A673 (cell line): ENCODE data around the gene BMPR1A.

ENCODE experiments used
- EZH2 ChIP-seq: fragments of 200-600 bp; sonication (generic); IDR thresholded peaks from 2 replicates; pipeline ENCODE4 v1.6.1; 2017; ENCODE audit warnings: borderline replicate concordance, low read depth, mild to moderate bottlenecking, mixed read lengths, antibody characterized with exemption, low read length; ENCODE audit not compliant: poor library complexity, severe bottlenecking
- TF ChIP-seq, protein P1 (sequence below): fragments of 300-800, 200-600 bp; sonication (generic); conservative IDR thresholded peaks from 2 replicates; pipeline ENCODE4 v1.5.1; 2017; ENCODE audit warnings: low read depth, mild to moderate bottlenecking, antibody characterized with exemption, low read length, moderate library complexity, mixed read lengths

DNA sequence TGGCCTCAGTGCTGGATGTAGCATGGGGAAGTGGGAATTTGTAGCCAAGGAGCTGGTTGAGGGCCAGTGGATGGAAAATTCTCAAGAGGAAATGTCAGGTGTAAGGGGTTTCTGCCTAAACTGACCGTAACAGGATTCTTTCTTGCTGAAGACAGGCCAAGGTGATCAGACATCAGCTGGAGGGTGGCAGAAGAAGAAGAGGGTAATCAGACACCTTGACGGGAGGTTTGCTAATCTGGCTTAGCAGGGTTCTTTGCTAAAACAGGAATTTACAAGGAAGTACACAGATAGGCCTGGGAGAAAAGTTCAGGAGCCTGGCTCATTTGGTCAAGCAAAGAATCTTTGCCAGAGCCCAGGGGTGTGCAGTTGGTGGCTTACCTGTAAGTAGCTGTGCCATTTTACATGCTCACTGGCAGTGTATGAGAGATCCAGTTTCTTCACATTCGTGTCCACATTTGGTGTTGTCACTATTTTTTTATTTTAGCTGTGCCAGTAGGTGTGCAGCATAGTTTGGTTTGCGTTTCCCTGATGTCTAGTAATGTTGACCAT lies 73.7 kb downstream of the BMPR1A start:
- TF ChIP-seq, protein P1, sequence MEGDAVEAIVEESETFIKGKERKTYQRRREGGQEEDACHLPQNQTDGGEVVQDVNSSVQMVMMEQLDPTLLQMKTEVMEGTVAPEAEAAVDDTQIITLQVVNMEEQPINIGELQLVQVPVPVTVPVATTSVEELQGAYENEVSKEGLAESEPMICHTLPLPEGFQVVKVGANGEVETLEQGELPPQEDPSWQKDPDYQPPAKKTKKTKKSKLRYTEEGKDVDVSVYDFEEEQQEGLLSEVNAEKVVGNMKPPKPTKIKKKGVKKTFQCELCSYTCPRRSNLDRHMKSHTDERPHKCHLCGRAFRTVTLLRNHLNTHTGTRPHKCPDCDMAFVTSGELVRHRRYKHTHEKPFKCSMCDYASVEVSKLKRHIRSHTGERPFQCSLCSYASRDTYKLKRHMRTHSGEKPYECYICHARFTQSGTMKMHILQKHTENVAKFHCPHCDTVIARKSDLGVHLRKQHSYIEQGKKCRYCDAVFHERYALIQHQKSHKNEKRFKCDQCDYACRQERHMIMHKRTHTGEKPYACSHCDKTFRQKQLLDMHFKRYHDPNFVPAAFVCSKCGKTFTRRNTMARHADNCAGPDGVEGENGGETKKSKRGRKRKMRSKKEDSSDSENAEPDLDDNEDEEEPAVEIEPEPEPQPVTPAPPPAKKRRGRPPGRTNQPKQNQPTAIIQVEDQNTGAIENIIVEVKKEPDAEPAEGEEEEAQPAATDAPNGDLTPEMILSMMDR, result no peak
- TF ChIP-seq EZH2, result no peak
